DOHH2 (cell line): ENCODE measurements around the gene CCDC182.
A peak's percentile ranks its signal among the peaks of the same experiment; 100 is the strongest.

Experiments
- CTCF ChIP-seq: fragments of 200-600 bp; sonication (generic); IDR thresholded peaks from one replicate; pipeline ENCODE4 v1.5.1; 2014; ENCODE audit warnings: antibody characterized with exemption, mild to moderate bottlenecking, low read depth, low read length; ENCODE audit not compliant: poor library complexity, severe bottlenecking
- EZH2phosphoT487 ChIP-seq: fragments of 200-600 bp; sonication (generic); IDR thresholded peaks from 2 replicates; pipeline ENCODE4 v1.6.1; 2017; ENCODE audit warnings: borderline replicate concordance, mild to moderate bottlenecking, antibody characterized with exemption, low read length, moderate library complexity, mixed read lengths

- peak; percentile 95 for TF ChIP-seq CTCF
- no peak for TF ChIP-seq EZH2phosphoT487
Measured at GRCh38 chr17:57783338-57783742, 38.2 kb upstream of the CCDC182 start.
